HL-60 (cell line): Measurements from ENCODE around the gene TAF15.

ENCODE experiments used
- CTCF ChIP-seq: IDR thresholded peaks from one replicate; pipeline ENCODE4 v1.5.1; 2011; ENCODE audit warnings: low read length, control low read depth, inconsistent platforms; ENCODE audit not compliant: insufficient read depth
- POLR2AphosphoS5 ChIP-seq: IDR thresholded peaks from 2 replicates; pipeline ENCODE4 v1.6.1; 2012; ENCODE audit warnings: low read depth

DNA sequence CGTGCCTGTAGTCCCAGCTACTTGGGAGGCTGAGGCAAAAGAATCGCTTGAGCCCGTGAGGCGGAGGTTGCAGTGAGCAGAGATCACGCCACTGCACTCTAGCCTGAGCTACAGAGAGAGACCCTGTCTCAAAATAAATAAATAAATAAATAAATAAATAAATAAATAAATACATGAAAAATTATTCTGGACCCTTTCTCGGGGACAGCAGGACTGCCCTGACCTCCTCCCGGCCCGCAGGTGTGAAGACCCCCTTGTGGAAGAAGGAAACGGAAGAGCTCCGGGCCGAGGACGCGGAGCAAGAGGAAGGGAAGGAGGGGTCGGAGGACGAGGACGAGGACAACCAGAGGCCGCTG is 45.5 kb upstream of the TAF15 start:
- no peak for TF ChIP-seq CTCF
- no peak for TF ChIP-seq POLR2AphosphoS5
